GM12875 (cell line): ENCODE data around the gene CAPN5.

Source experiments
- H3K4me3 ChIP-seq: one replicate; pipeline ENCODE4 v1.5.1; 2011; ENCODE audit warnings: low read depth, low read length, control low read depth
- CTCF ChIP-seq: IDR thresholded peaks from 2 replicates; pipeline ENCODE4 v1.5.1; 2011; ENCODE audit warnings: low read depth, mild to moderate bottlenecking, control low read depth, inconsistent platforms, low read length, moderate library complexity, borderline replicate concordance; ENCODE audit not compliant: insufficient read depth

The CAPN5 gene

GRCh38 chr11:77082838-77083565, 16.2 kb downstream of the CAPN5 start:
- no peak overlapping the region for H3K4me3 ChIP-seq
- no peak for TF ChIP-seq CTCF

GRCh38 chr11:77083566-77084245, 16.9 kb downstream of the CAPN5 start:
- no peak for TF ChIP-seq CTCF
- H3K4me3 ChIP-seq = no peak overlapping the region

GRCh38 chr11:77084581-77085191, 17.9 kb downstream of the CAPN5 start:
- H3K4me3 ChIP-seq = no peak overlapping the region
- TF ChIP-seq CTCF = no peak

GRCh38 chr11:77085652-77086051, 18.9 kb downstream of the CAPN5 start:
- H3K4me3 ChIP-seq = no peak overlapping the region
- no peak for TF ChIP-seq CTCF

- no peak for TF ChIP-seq CTCF
- H3K4me3 ChIP-seq = no peak overlapping the region
These were observed 20.0 kb downstream of the CAPN5 start for GRCh38 chr11:77086521-77087472.

GRCh38 chr11:77087723-77088225, 21.0 kb downstream of the CAPN5 start:
- TF ChIP-seq CTCF = no peak

More at GRCh38 chr11:77087723-77088225, 21.0 kb downstream of the CAPN5 start:
- no peak overlapping the region for H3K4me3 ChIP-seq
